Esophagus muscularis mucosa (tissue), 4 donors: ENCODE results near the gene SEC14L1. TPM values are rescaled to one million over a fixed set of nuclear protein-coding genes. Genes with fewer than 3 reads are reported as not detected.

ENCODE experiments used
- DNase-seq: peaks from one replicate; pipeline ENCODE4 v3.0.0-alpha.2; 2017; ENCODE audit errors: extremely low spot score
- H3K27ac ChIP-seq, 4 donors: fragments of 200-600 bp; sonication (generic); replicated peaks in 1 of 4; 1 replicate in 3 of 4; 2 replicates in 1 of 4; pipeline ENCODE4 v1.5.1; 2016 to 2019; ENCODE audit warnings: mild to moderate bottlenecking in 1 of 4
- H3K27me3 ChIP-seq, 4 donors: fragments of 200-600 bp; sonication (generic); one replicate each; pipeline versions ENCODE4 v1.5.1 to v1.6.0; 2016 to 2019
- H3K36me3 ChIP-seq, 4 donors: fragments of 200-600 bp; sonication (generic); one replicate each; pipeline ENCODE4 v1.5.1; 2016 to 2019
- H3K4me1 ChIP-seq, 4 donors: fragments of 200-600 bp; sonication (generic); one replicate each; pipeline ENCODE4 v1.5.1; 2016 to 2019
- H3K4me3 ChIP-seq, 4 donors: fragments of 200-600 bp; sonication (generic); 1 replicate in 2 of 4; 2 replicates in 2 of 4; pipeline ENCODE4 v1.5.1; 2016 to 2019; ENCODE audit warnings: mild to moderate bottlenecking in 4 of 4, moderate library complexity in 1 of 4
- H3K9me3 ChIP-seq, 4 donors: fragments of 200-600 bp; sonication (generic); 1 replicate in 3 of 4; 2 replicates in 1 of 4; pipeline ENCODE4 v1.5.1; 2016 to 2019
- CTCF ChIP-seq, 3 experiments: fragments of 200-600 bp in 2 of 3; fragments of 450-650 bp in 1 of 3; sonication (generic) in 2 of 3; IDR thresholded peaks; one replicate each; pipeline ENCODE4 v1.5.1; 2017 to 2019; ENCODE audit warnings: antibody characterized with exemption in 3 of 3, mild to moderate bottlenecking in 2 of 3, moderate library complexity in 1 of 3
- EP300 ChIP-seq: sonication (generic); formaldehyde crosslinking; IDR thresholded peaks from one replicate; pipeline ENCODE4 v1.6.1; 2017; ENCODE audit warnings: antibody characterized with exemption
- POLR2A ChIP-seq: fragments of 450-650 bp; IDR thresholded peaks from one replicate; pipeline ENCODE4 v1.6.1; 2017; ENCODE audit warnings: antibody characterized with exemption, moderate library complexity, mild to moderate bottlenecking, low read depth
- POLR2AphosphoS5 ChIP-seq, 2 donors: sonication (generic); formaldehyde crosslinking; IDR thresholded peaks; one replicate each; pipeline ENCODE4 v1.6.1; 2017; ENCODE audit warnings: antibody characterized with exemption in 2 of 2
- WGBS: methylation state at CpG from one replicate; pipeline ENCODE4 v1.1.5; 2018; 5-methylcytosine and 5-hydroxymethylcytosine counted together
- intact Hi-C: fragments of 100-400 bp; cut with DNase I; formaldehyde crosslinking; loops from one replicate; pipeline ENCODE4 v1.15.1; 2023
- total RNA-seq, 4 donors: library from RNA; depleted of rRNA; stranded (reverse); fragments of >200 nt; gene quantifications; one replicate each; pipeline versions ENCODE4 v1.1.0 to v1.2.1, GENCODE V29; 2016

Gene SEC14L1
- total RNA-seq, 4 donors from 2014 or later: 40.7 to 96.4 (median 64.4) TPM

- peaks cover 51 to 88% (median 82%) of the 10 kb centered on the region in 4 donors for H3K36me3 ChIP-seq
- no peak for DNase-seq
- H3K27me3 ChIP-seq: no peaks in the 10 kb centered on the region
- H3K4me3 ChIP-seq: no peak overlapping the region
- intact Hi-C loops: no loop called here
- H3K27ac ChIP-seq: no peak overlapping the region
- TF ChIP-seq POLR2A (no peak), EP300 (no peak), CTCF (IDR thresholded peaks at IDR 0.05) (no peak), POLR2AphosphoS5 (IDR thresholded peaks at IDR 0.05) (no peak)
- WGBS: 91% methylated on average over 16 of the region's 16 CpGs
- H3K9me3 ChIP-seq: no peaks in the 10 kb centered on the region
- peaks cover 0 to 24% (median 8%) of the 10 kb centered on the region in 4 donors for H3K4me1 ChIP-seq
Measured at GRCh38 chr17:77215281-77215680, 74.5 kb downstream of the SEC14L1 start.

GRCh38 chr17:77216486-77216885 lies 75.7 kb downstream of the SEC14L1 start:
- no peaks in the 10 kb centered on the region for H3K9me3 ChIP-seq
- peaks cover 1 to 15% (median 3%) of the 10 kb centered on the region in 4 donors for H3K4me1 ChIP-seq
- 71% methylated on average over 5 of the region's 5 CpGs for WGBS
- no peaks in the 10 kb centered on the region for H3K27me3 ChIP-seq
- DNase-seq: no peak
- H3K4me3 ChIP-seq: no peak overlapping the region
- TF ChIP-seq CTCF (IDR thresholded peaks at IDR 0.05): no peak
- intact Hi-C loops: no loop called here
- no peak overlapping the region for H3K27ac ChIP-seq
- peaks cover 39 to 79% (median 71%) of the 10 kb centered on the region in 4 donors for H3K36me3 ChIP-seq

GRCh38 chr17:77217123-77217522 lies 76.4 kb downstream of the SEC14L1 start:
- 94% methylated on average over 11 of the region's 11 CpGs for WGBS
- Histone ChIP-seq H3K9me3 (no peaks in the 10 kb centered on the region), H3K4me3 (no peak overlapping the region), H3K4me1 (peaks cover 0 to 9% (median 4%) of the 10 kb centered on the region in 4 donors), H3K27me3 (no peaks in the 10 kb centered on the region), H3K36me3 (peaks cover 32 to 76% (median 65%) of the 10 kb centered on the region in 4 donors), H3K27ac (no peak overlapping the region)
- intact Hi-C loops: no loop called here
- TF ChIP-seq POLR2A (no peak), CTCF (IDR thresholded peaks at IDR 0.05) (no peak), POLR2AphosphoS5 (IDR thresholded peaks at IDR 0.05) (no peak), EP300 (no peak)
- no peak for DNase-seq

GRCh38 chr17:77217566-77217965 lies 76.8 kb downstream of the SEC14L1 start:
- DNase-seq: no peak
- Histone ChIP-seq H3K36me3 (peaks cover 28 to 72% (median 60%) of the 10 kb centered on the region in 4 donors), H3K27ac (no peak overlapping the region), H3K27me3 (no peaks in the 10 kb centered on the region), H3K9me3 (no peaks in the 10 kb centered on the region), H3K4me1 (peaks cover 0 to 8% (median 2%) of the 10 kb centered on the region in 4 donors), H3K4me3 (no peak overlapping the region)
- TF ChIP-seq POLR2A (no peak), POLR2AphosphoS5 (IDR thresholded peaks at IDR 0.05) (peak in 1 of 2 donors; percentile 35)
- intact Hi-C loops: no loop called here
- 90% methylated on average over 9 of the region's 11 CpGs for WGBS

- no peak for TF ChIP-seq POLR2AphosphoS5 (IDR thresholded peaks at IDR 0.05)
- no peak for TF ChIP-seq EP300
- TF ChIP-seq POLR2A: no peak
- no peak for TF ChIP-seq CTCF (IDR thresholded peaks at IDR 0.05)
- intact Hi-C loops: no loop called here
- 82% methylated on average over 10 of the region's 10 CpGs for WGBS
Measured at GRCh38 chr17:77218902-77219301, 78.1 kb downstream of the SEC14L1 start.

More at GRCh38 chr17:77218902-77219301, 78.1 kb downstream of the SEC14L1 start:
- H3K27ac ChIP-seq: no peak overlapping the region
- H3K9me3 ChIP-seq: no peaks in the 10 kb centered on the region
- H3K36me3 ChIP-seq: peaks cover 16 to 58% (median 47%) of the 10 kb centered on the region in 4 donors
- H3K27me3 ChIP-seq: no peaks in the 10 kb centered on the region
- DNase-seq: no peak
- peaks cover 0 to 8% (median 0%) of the 10 kb centered on the region in 4 donors for H3K4me1 ChIP-seq
- no peak overlapping the region for H3K4me3 ChIP-seq
